ENCODE measurements around the gene GFPT1.

GFPT1 gene

DNA sequence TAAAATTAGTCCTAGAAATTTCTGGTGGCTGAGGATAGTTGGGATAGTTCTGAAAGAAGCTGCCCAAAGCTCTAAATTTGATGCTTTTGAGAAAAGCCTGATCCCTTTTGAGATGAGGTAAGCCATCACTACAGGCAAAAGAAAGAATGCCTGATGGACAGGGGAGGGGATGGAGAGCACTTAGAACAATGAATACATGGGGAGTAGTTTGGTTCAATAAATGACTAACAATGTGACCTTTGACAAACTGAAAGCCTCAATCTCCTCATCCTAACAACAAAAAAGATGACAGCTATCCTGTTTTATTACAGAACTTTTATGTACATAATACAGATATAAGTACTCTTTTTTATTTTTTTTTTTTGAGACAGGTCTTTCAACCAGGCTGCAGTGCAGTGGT lies 42.7 kb downstream of the GFPT1 start:
- no peak for DNase-seq (ENCODE audit: low spot score)
- H3K27ac ChIP-seq: no peak overlapping the region
- POLR2A ChIA-PET (ENCODE audit: low non-redundant PET): no interaction called here
- CTCF ChIA-PET: no interaction called here
- TF ChIP-seq, protein P1, sequence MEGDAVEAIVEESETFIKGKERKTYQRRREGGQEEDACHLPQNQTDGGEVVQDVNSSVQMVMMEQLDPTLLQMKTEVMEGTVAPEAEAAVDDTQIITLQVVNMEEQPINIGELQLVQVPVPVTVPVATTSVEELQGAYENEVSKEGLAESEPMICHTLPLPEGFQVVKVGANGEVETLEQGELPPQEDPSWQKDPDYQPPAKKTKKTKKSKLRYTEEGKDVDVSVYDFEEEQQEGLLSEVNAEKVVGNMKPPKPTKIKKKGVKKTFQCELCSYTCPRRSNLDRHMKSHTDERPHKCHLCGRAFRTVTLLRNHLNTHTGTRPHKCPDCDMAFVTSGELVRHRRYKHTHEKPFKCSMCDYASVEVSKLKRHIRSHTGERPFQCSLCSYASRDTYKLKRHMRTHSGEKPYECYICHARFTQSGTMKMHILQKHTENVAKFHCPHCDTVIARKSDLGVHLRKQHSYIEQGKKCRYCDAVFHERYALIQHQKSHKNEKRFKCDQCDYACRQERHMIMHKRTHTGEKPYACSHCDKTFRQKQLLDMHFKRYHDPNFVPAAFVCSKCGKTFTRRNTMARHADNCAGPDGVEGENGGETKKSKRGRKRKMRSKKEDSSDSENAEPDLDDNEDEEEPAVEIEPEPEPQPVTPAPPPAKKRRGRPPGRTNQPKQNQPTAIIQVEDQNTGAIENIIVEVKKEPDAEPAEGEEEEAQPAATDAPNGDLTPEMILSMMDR (conservative IDR thresholded peaks at IDR 0.05; ENCODE audit: low read depth): no peak

DNA sequence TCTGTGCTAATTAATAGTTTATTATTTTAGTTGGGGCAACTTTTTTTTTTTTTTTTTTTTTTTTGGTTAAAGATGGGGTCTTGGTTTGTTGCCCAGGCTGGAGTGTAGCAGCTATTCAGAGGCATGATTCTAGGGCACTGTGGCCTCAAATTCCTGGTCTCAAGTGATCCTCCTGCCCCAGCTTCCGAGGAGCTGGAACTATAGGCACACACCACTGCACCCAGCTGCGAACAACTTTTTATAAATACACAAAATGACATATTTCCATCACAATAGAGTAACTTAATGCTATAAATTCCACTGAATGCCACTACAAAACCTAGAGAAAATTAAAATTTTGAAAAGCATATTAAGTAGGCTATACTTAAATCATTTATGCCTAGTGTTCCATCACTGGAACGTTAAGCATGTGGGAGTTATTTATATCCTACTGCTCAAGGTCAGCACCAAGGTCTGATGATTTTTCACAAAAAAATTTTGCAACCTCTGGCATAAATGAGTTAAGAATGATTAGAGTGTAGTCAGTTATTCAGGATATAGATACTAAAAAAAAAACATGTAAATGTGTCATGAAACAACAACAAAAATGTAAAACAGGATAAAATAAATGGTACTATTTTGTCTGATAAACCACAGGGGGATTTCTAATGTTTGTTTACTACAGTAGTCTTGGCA lies 46.8 kb downstream of the GFPT1 start:
- DNase-seq (ENCODE audit: low spot score): no peak
- TF ChIP-seq, protein P1 (conservative IDR thresholded peaks at IDR 0.05; ENCODE audit: low read depth): no peak
- no peak overlapping the region for H3K27ac ChIP-seq
- ChIA-PET POLR2A (ENCODE audit: low non-redundant PET) (no interaction called here), CTCF (no interaction called here)

DNA sequence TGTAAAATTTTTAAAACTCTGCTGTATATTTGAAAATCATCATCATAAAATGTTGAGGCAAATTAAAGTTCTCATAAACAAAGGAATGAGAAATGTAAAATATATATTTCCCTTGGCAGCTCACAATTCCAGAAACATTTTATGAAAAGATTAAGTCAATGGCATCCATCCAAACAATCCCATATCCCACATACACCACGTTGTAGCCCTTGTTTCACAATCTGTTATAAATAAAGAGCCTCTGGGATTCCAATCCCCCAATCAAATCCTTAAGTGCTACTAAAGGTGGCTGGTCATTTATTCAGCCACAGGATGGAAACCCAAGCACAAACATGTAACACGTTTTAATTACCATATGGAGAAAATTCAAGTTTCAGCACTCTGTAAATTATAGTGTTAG lies 51.7 kb downstream of the GFPT1 start:
- no peak for DNase-seq (ENCODE audit: low spot score)
- ChIA-PET POLR2A (ENCODE audit: low non-redundant PET) (no interaction called here), CTCF (interaction anchor here (0.6 kb wide), 1 partner anchor 146 kb away, joined by 3 read pairs; no protein-coding TSS in a partner anchor)
- H3K27ac ChIP-seq: no peak overlapping the region
- TF ChIP-seq, protein P1 (conservative IDR thresholded peaks at IDR 0.05; ENCODE audit: low read depth): no peak

DNA sequence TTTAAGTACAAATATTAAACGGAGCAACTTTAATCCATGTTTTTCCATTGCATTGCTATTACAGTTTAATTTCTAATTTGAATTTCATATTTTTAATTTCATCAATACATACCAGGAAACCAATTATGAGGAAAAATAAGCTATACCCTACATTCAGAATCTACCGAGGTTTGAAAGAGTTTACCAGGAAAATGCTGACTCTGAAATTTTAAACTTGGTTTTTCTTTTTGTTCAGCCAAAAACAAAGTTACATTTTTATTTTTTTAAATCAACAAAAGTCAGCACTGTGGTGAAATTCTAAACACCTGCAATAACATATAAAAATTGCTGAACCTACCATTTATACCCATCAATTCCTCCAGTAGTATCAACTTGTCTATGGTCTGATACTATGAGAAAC lies 53.7 kb downstream of the GFPT1 start:
- ChIA-PET POLR2A (ENCODE audit: low non-redundant PET) (no interaction called here), CTCF (no interaction called here)
- H3K27ac ChIP-seq: no peak overlapping the region
- no peak for DNase-seq (ENCODE audit: low spot score)
- TF ChIP-seq, protein P1 (conservative IDR thresholded peaks at IDR 0.05; ENCODE audit: low read depth): no peak

DNA sequence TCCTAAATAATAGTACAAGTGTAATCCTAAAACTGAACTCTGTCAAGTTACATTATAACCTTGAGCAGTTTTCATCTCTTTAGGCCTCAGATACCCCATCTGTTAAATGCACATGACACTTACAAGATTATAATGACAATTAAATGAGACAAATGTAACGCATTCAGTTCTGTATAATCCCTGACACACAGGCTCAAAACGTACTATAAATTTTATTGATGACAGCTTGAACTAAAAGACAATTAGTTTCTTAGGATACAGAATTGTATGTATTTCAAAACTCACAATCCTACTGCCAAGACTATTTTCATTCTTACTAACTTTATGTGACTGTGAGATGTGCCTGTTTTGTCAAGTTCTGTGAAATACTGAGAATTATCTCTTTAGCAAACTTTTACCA lies 56.2 kb downstream of the GFPT1 start:
- CTCF ChIA-PET: no interaction called here
- TF ChIP-seq, protein P1 (conservative IDR thresholded peaks at IDR 0.05; ENCODE audit: low read depth): no peak
- POLR2A ChIA-PET (ENCODE audit: low non-redundant PET): no interaction called here
- H3K27ac ChIP-seq: no peak overlapping the region
- DNase-seq (ENCODE audit: low spot score): no peak

DNA sequence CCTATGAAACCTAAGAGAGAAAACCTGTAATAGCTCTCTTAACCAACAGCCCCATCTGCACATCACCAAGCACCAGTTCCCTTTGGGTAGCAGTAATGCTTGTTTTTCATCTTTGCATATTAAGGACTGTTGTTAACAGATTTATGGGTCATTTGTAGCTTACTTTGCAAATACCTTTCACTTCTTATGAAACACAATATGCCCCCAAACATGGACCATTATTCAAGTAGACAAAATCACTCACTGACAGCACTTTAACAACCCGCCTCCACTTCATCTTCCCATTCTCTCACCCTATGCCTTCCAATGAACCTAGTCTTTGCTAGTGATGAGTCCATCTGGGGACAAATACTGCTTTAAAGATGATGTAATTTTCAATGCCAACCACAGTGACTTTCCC lies 64.4 kb downstream of the GFPT1 start:
- TF ChIP-seq, protein P1 (conservative IDR thresholded peaks at IDR 0.05; ENCODE audit: low read depth): no peak
- DNase-seq (ENCODE audit: low spot score): no peak
- H3K27ac ChIP-seq: no peak overlapping the region
- ChIA-PET CTCF (interaction anchor here (0.6 kb wide), 2 partner anchors 182 to 702 kb away, joined by 3 to 4 read pairs; no protein-coding TSS in a partner anchor), POLR2A (ENCODE audit: low non-redundant PET) (no interaction called here)

Measured in RWPE1 (cell line).